HEK293 (cell line): ENCODE measurements around the gene SLC38A10.

Experiments
- CTCF ChIA-PET: fragments of 350-600 bp; formaldehyde crosslinking; extraction: SDS; loops from one replicate; lab custom pipeline; 2021; ENCODE audit warnings: antibody characterized with exemption; lab: Yijun Ruan, JAX
- POLR2A ChIA-PET: fragments of 300-600 bp; formaldehyde crosslinking; extraction: SDS; loops from one replicate; lab custom pipeline; 2020; ENCODE audit warnings: antibody characterized with exemption, inconsistent platforms; lab: Yijun Ruan, JAX
- H3K27ac ChIP-seq: fragments of 200-500 bp; sonication (Bioruptor generic); 2 replicates; pipeline ENCODE4 v1.5.1; 2014; ENCODE audit warnings: low read depth, low read length, control low read depth, inconsistent platforms; ENCODE audit errors: extremely low read depth
- H3K36me3 ChIP-seq, 2 experiments: fragments of 200-500 bp in 1 of 2; sonication (Bioruptor generic) in 1 of 2; 1 replicate in 1 of 2; 2 replicates in 1 of 2; pipeline ENCODE4 v1.5.1; 2014 to 2017; ENCODE audit warnings: inconsistent platforms in 2 of 2, low read length in 2 of 2; ENCODE audit not compliant: control insufficient read depth in 2 of 2, insufficient read depth in 1 of 2
- H3K4me1 ChIP-seq: fragments of 200-500 bp; sonication (Bioruptor generic); 2 replicates; pipeline ENCODE4 v1.5.1; 2014; ENCODE audit warnings: mild to moderate bottlenecking, low read length, inconsistent platforms; ENCODE audit not compliant: control insufficient read depth, insufficient read depth
- H3K4me3 ChIP-seq: 2 replicates; pipeline ENCODE4 v1.5.1; 2011; ENCODE audit warnings: low read depth, mild to moderate bottlenecking, control low read depth, low read length, moderate library complexity
- H3K9me3 ChIP-seq: fragments of 200-500 bp; sonication (Bioruptor generic); 2 replicates; pipeline ENCODE4 v1.5.1; 2014; ENCODE audit warnings: low read depth, low read length, inconsistent platforms; ENCODE audit not compliant: control insufficient read depth, insufficient read depth
- AEBP2 ChIP-seq: fragments of 450-650 bp; formaldehyde crosslinking; IDR thresholded peaks from 2 replicates; pipeline ENCODE4 v1.5.1; 2016; ENCODE audit warnings: missing biosample characterization, missing genetic modification characterization, borderline replicate concordance
- BCL11A ChIP-seq: fragments of 450-650 bp; formaldehyde crosslinking; IDR thresholded peaks from 2 replicates; pipeline ENCODE4 v1.5.1; 2016; ENCODE audit warnings: low read depth, missing biosample characterization, missing genetic modification characterization
- BCL6B ChIP-seq: fragments of 450-650 bp; formaldehyde crosslinking; IDR thresholded peaks from 2 replicates; pipeline ENCODE4 v1.5.1; 2017; ENCODE audit warnings: missing biosample characterization, missing genetic modification characterization
- CTCF ChIP-seq: fragments of 450-650 bp; formaldehyde crosslinking; IDR thresholded peaks from 2 replicates; pipeline ENCODE4 v1.5.1; 2016; ENCODE audit warnings: missing biosample characterization, missing genetic modification characterization
- INSM2 ChIP-seq: fragments of 450-650 bp; formaldehyde crosslinking; IDR thresholded peaks from 2 replicates; pipeline ENCODE4 v1.5.1; 2016; ENCODE audit warnings: missing biosample characterization, missing genetic modification characterization
- KLF1 ChIP-seq: fragments of 450-650 bp; formaldehyde crosslinking; IDR thresholded peaks from 2 replicates; pipeline ENCODE4 v1.5.1; 2016; ENCODE audit warnings: missing biosample characterization, missing genetic modification characterization
- MZF1 ChIP-seq: fragments of 450-650 bp; formaldehyde crosslinking; IDR thresholded peaks from 2 replicates; pipeline ENCODE4 v1.5.1; 2017; ENCODE audit warnings: missing biosample characterization, missing genetic modification characterization, borderline replicate concordance
- PATZ1 ChIP-seq: fragments of 450-650 bp; formaldehyde crosslinking; IDR thresholded peaks from 2 replicates; pipeline ENCODE4 v1.5.1; 2016; ENCODE audit warnings: missing biosample characterization, missing genetic modification characterization
- SETDB1 ChIP-seq: IDR thresholded peaks from one replicate; pipeline ENCODE4 v1.6.1; 2017; ENCODE audit warnings: mild to moderate bottlenecking, low read length, moderate library complexity, mixed read lengths; ENCODE audit not compliant: insufficient read length
- SP3 ChIP-seq: fragments of 450-650 bp; formaldehyde crosslinking; IDR thresholded peaks from 2 replicates; pipeline ENCODE4 v1.5.1; 2016; ENCODE audit warnings: missing biosample characterization, missing genetic modification characterization
- ZFP69B ChIP-seq: fragments of 450-650 bp; formaldehyde crosslinking; IDR thresholded peaks from 2 replicates; pipeline ENCODE4 v1.5.1; 2016; ENCODE audit warnings: missing biosample characterization, missing genetic modification characterization
- ZNF146 ChIP-seq: fragments of 450-650 bp; formaldehyde crosslinking; IDR thresholded peaks from 2 replicates; pipeline ENCODE4 v1.5.1; 2016; ENCODE audit warnings: missing biosample characterization, missing genetic modification characterization
- ZNF202 ChIP-seq: fragments of 450-650 bp; formaldehyde crosslinking; IDR thresholded peaks from 2 replicates; pipeline ENCODE4 v1.5.1; 2016; ENCODE audit warnings: missing biosample characterization, missing genetic modification characterization, borderline replicate concordance
- ZNF214 ChIP-seq: fragments of 450-650 bp; formaldehyde crosslinking; IDR thresholded peaks from 2 replicates; pipeline ENCODE4 v1.5.1; 2017; ENCODE audit warnings: missing biosample characterization, mild to moderate bottlenecking, missing genetic modification characterization, borderline replicate concordance
- ZNF266 ChIP-seq: fragments of 450-650 bp; formaldehyde crosslinking; IDR thresholded peaks from 2 replicates; pipeline ENCODE4 v1.5.1; 2016; ENCODE audit warnings: missing biosample characterization, missing genetic modification characterization, low read depth
- ZNF292 ChIP-seq: fragments of 450-650 bp; formaldehyde crosslinking; IDR thresholded peaks from 2 replicates; pipeline ENCODE4 v1.5.1; 2016; ENCODE audit warnings: low read depth, missing biosample characterization, missing genetic modification characterization, borderline replicate concordance
- ZNF302 ChIP-seq: fragments of 450-650 bp; formaldehyde crosslinking; IDR thresholded peaks from 2 replicates; pipeline ENCODE4 v1.5.1; 2016; ENCODE audit warnings: missing biosample characterization, missing genetic modification characterization, low read depth
- ZNF37A ChIP-seq: fragments of 450-650 bp; IDR thresholded peaks from 2 replicates; pipeline ENCODE4 v1.5.1; 2018; ENCODE audit warnings: missing biosample characterization, missing genetic modification characterization
- ZNF521 ChIP-seq: fragments of 450-650 bp; formaldehyde crosslinking; IDR thresholded peaks from 2 replicates; pipeline ENCODE4 v1.5.1; 2017; ENCODE audit warnings: missing biosample characterization, mild to moderate bottlenecking, missing genetic modification characterization
- ZNF558 ChIP-seq: fragments of 450-650 bp; formaldehyde crosslinking; IDR thresholded peaks from 2 replicates; pipeline ENCODE4 v1.5.1; 2016; ENCODE audit warnings: missing biosample characterization, missing genetic modification characterization
- ZNF596 ChIP-seq: fragments of 450-650 bp; IDR thresholded peaks from 2 replicates; pipeline ENCODE4 v1.5.0; 2018; ENCODE audit warnings: missing biosample characterization, mild to moderate bottlenecking, missing genetic modification characterization, moderate library complexity
- ZNF626 ChIP-seq: fragments of 450-650 bp; sonication (Bioruptor Pico); formaldehyde crosslinking; IDR thresholded peaks from 2 replicates; pipeline ENCODE4 v1.5.1; 2018; ENCODE audit warnings: missing biosample characterization, missing genetic modification characterization, inconsistent platforms
- ZNF830 ChIP-seq: fragments of 450-650 bp; IDR thresholded peaks from 2 replicates; pipeline ENCODE4 v1.5.0; 2018; ENCODE audit warnings: missing biosample characterization, missing genetic modification characterization, low read depth, mild to moderate bottlenecking, moderate library complexity
- ZNF837 ChIP-seq: fragments of 450-650 bp; formaldehyde crosslinking; IDR thresholded peaks from 2 replicates; pipeline ENCODE4 v1.5.1; 2016; ENCODE audit warnings: missing biosample characterization, missing genetic modification characterization
- ZSCAN5A ChIP-seq: fragments of 450-650 bp; formaldehyde crosslinking; IDR thresholded peaks from 2 replicates; pipeline ENCODE4 v1.5.1; 2016; ENCODE audit warnings: missing biosample characterization, missing genetic modification characterization

Gene SLC38A10

GRCh38 chr17:81200201-81200600 is 94.9 kb downstream of the SLC38A10 start:
- Histone ChIP-seq H3K4me3 (no peak overlapping the region), H3K36me3 (peaks cover 3 to 77% of the 10 kb centered on the region in 2 experiments; a peak in 2 of 3 replicates)
- TF ChIP-seq ZNF596 (tag by site-specific recombination) (no peak), SP3 (tag by site-specific recombination) (no peak), ZNF521 (tag by site-specific recombination) (no peak), ZFP69B (tag by site-specific recombination) (no peak), ZNF214 (tag by site-specific recombination) (no peak), BCL6B (no peak), KLF1 (tag by site-specific recombination) (no peak), ZNF302 (no peak), ZNF202 (tag by site-specific recombination) (no peak), MZF1 (tag by site-specific recombination) (no peak), ZNF558 (tag by site-specific recombination) (no peak), INSM2 (no peak), SETDB1 (no peak), AEBP2 (tag by site-specific recombination) (no peak), ZNF37A (tag by site-specific recombination) (no peak), ZNF626 (no peak), ZNF266 (tag by site-specific recombination) (no peak), PATZ1 (no peak), ZNF837 (tag by site-specific recombination) (no peak)
- TF ChIP-seq, all 188 proteins: peak for 0
- no peaks in the 10 kb centered on the region for H3K9me3 ChIP-seq
- CTCF ChIA-PET = interaction anchor here (0.9 to 2.1 kb wide), 9 partner anchors 10 to 57 kb away, joined by 3 to 12 read pairs (median 4); partner anchors contain the start of genes NDUFAF8, PVALEF and TEPSIN
- POLR2A ChIA-PET = interaction anchor here (0.7 to 1.3 kb wide), 3 partner anchors 23 to 380 kb away, joined by 3 read pairs; partner anchors contain the start of gene CEP131
- no peak overlapping the region for H3K27ac ChIP-seq
- H3K4me1 ChIP-seq = no peaks in the 10 kb centered on the region

GRCh38 chr17:81199482-81199830 is 95.7 kb downstream of the SLC38A10 start:
- TF ChIP-seq CTCF (tag by site-specific recombination) (no peak), BCL11A (tag by site-specific recombination) (no peak), ZSCAN5A (tag by site-specific recombination) (no peak), ZNF292 (no peak), ZNF830 (tag by site-specific recombination) (no peak), ZNF146 (no peak)
- H3K9me3 ChIP-seq = no peaks in the 10 kb centered on the region
- ChIA-PET POLR2A (no interaction called here), CTCF (interaction anchor here (2.3 kb wide), 1 partner anchor 56 kb away, joined by 7 read pairs; no protein-coding TSS in a partner anchor)
- no peaks in the 10 kb centered on the region for H3K4me1 ChIP-seq
- no peak overlapping the region for H3K27ac ChIP-seq
- H3K4me3 ChIP-seq = no peak overlapping the region
- peaks cover 0 to 80% of the 10 kb centered on the region in 2 experiments; a peak in 2 of 3 replicates for H3K36me3 ChIP-seq
